ENCODE results near the gene TFF3. TPM values are rescaled to one million over a fixed set of nuclear protein-coding genes. Genes with fewer than 3 reads are reported as not detected.

The TFF3 gene, protein sequence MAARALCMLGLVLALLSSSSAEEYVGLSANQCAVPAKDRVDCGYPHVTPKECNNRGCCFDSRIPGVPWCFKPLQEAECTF
- total RNA-seq: not detected

DNA sequence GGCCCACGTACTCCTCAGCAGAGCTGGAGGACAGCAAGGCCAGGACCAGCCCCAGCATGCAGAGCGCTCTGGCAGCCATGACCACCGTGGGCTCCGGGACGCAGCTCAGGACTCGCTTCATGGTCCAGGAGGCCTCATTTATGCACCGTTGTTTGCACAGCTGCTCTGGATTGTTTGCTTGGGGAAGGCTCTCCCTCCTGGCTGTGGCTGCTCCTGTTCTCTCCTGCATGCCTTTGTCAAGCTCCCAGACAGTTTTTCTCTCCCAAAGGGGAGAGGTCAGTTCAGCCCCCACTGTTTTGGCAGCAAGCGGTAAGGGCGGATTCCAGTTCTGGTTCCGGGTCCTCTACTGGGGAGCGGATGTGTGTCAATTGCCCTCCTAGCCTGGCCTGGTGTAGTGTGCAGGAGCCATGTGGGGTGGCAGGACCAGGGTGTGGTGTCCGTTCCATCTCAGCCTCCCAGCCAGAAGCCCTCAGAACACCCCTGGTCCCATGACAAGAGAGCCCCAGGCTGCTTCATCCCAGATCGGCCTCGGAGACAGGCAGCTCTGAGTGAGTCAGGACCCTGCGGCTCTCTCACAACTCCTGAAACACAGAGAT lies at the start of gene TFF3:
Gene TFF3, minus strand, starts transcription at position 114 of the 596 bp plus-strand sequence. Its CDS starts 35 bp downstream, at position 79.
- DNase-seq (ENCODE audit: low read depth in 2 of 3, low spot score in 2 of 3): no peak

- peak in 1 of 3 donors; percentile 41 for DNase-seq (ENCODE audit: low read depth in 2 of 3, low spot score in 2 of 3)
Observed at GRCh38 chr21:42364304-42364865, 49.2 kb upstream of the TFF3 start.

DNA sequence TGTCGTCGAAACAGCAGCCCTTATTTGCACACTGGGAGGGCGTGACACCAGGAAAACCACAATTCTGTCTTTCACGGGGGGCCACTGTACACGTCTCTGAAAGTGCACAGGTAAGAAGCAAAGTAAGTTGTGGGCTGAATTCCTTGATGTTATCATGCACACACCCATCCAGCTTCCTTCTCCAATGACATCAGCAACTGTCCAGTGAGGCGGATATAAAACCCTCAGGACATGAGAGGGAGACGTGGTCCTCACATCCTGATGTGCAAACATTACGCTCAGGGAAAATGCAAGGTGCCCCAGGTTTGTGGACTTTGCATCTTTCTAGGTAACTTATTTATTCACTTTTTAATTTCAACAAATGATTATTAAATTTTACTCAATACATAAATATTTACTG lies 48.1 kb upstream of the TFF3 start:
- DNase-seq (ENCODE audit: low read depth in 2 of 3, low spot score in 2 of 3): no peak

GRCh38 chr21:42362700-42363099 lies 47.5 kb upstream of the TFF3 start:
- DNase-seq (ENCODE audit: low read depth in 2 of 3, low spot score in 2 of 3): no peak

- no peak for DNase-seq (ENCODE audit: low read depth in 2 of 3, low spot score in 2 of 3)
Observed at GRCh38 chr21:42362198-42362597, 47.0 kb upstream of the TFF3 start.

GRCh38 chr21:42361286-42361685 lies 46.1 kb upstream of the TFF3 start:
- no peak for DNase-seq (ENCODE audit: low read depth in 2 of 3, low spot score in 2 of 3)

GRCh38 chr21:42360317-42360716 lies 45.1 kb upstream of the TFF3 start:
- no peak for DNase-seq (ENCODE audit: low read depth in 2 of 3, low spot score in 2 of 3)

DNA sequence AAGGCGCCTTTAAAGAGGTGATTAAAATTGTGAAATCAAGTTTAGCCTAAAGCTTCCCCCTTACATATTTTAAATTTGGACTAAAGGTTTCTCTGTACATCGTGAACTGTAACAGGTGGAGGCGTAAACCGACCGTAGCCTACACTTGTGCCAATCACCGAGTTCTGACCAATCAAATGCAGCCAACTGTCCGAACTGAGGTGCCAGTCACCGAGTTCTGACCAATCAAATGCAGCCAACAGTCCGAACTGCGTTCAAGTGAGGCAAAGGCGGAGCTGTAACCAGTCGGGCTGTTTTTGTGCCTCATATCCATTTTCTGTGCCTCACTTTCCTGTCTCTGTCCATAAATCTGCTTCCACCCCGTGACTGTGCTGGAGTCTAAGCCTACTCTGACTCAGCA lies 43.7 kb upstream of the TFF3 start:
- no peak for DNase-seq (ENCODE audit: low read depth in 2 of 3, low spot score in 2 of 3)

DNA sequence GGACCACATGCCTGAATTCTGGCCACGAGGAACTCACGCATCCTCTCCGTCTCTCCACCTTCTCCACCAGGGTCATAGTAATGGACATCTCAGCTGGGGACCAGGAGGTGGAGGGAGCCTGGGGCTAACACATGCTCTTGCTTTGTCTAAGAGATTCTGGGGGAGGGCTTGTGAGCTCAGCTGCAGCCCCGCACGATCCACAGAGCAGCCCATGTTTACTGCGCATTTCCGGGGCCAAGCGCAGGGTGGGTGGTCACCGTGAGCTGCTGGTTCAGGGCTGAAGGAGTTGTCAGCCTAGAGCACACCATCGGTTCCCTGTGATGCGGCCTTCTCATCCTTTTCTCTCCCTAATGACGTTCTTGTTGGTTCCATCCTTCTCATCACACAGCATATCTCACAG lies 43.1 kb upstream of the TFF3 start:
- DNase-seq (ENCODE audit: low read depth in 2 of 3, low spot score in 2 of 3): no peak

GRCh38 chr21:42357307-42357706 lies 42.1 kb upstream of the TFF3 start:
- no peak for DNase-seq (ENCODE audit: low read depth in 2 of 3, low spot score in 2 of 3)

- DNase-seq (ENCODE audit: low read depth in 2 of 3, low spot score in 2 of 3): no peak
Observed at GRCh38 chr21:42356650-42357049, 41.4 kb upstream of the TFF3 start.

- DNase-seq (ENCODE audit: low read depth in 2 of 3, low spot score in 2 of 3): no peak
Observed at GRCh38 chr21:42356046-42356445, 40.8 kb upstream of the TFF3 start.

GRCh38 chr21:42353623-42354022 lies 38.4 kb upstream of the TFF3 start:
- no peak for DNase-seq (ENCODE audit: low read depth in 2 of 3, low spot score in 2 of 3)

DNA sequence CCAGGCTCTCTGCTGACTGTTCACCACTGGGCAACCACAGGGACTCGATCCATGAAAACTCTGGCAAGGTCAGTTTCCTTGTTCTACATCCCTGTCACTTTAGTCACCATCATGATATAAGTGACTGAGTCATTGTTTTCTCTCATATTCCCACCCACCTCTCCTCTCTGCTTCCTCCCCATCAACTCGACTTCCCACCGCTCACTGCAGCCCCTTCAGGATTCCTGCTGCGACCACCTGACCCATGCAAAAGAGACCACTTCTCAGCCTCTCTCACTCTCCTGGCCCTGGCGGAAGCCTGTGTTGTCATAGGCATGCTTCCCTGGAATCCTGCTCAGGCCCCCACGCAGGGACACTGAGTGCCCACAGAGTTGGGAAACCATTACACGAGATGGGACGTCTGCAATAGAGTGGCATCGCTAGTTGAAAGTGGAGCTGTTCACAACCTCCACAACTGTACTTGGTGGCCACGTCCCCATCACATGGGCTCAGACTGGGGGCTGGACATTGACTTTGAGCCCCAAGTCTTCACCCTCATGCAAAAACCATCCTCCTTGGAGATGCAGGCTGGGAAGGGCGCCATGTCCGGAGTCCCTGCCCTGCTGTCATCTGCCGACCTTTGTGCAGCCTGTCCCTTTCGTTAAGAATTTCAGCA lies 37.4 kb upstream of the TFF3 start:
- no peak for DNase-seq (ENCODE audit: low read depth in 2 of 3, low spot score in 2 of 3)

DNA sequence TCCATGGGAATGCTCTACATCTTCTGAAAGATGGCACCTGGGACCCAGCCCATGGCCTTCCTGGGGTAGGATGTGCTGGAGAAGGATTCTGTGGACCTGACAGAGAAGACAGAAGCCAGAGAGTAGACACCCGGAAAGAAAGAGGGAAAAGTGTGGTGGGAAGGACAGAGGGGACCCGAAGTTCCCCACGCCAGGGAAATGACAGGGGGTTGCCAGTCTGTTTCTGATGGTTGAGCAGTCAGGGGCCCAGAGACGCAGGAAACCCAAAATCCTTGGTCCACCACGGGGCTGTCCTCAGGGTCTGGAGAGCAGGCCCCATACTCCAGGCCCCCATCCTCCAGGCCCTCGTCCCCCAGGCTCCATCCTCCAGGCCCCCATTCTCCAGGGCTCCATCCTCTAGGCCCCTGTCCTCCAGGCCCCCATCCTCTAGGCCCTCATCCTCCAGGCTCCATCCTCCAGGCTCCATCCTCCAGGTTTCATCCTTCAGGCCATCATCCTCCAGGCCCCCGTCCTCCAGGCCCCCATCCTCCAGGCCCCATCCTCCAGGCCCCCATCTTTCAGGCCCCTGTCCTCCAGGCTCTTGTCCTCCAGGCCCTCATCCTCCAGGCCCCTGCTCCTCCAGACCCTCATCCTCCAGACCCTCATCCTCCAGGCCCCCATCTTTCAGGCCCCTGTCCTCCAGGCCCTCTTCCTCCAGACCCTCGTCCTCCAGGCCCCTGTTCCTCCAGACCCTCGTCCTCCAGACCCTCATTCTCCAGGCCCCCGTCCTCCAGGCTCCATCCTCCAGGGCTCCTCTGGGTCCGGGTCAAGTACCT lies 36.6 kb upstream of the TFF3 start:
- DNase-seq (ENCODE audit: low read depth in 2 of 3, low spot score in 2 of 3): no peak

DNA sequence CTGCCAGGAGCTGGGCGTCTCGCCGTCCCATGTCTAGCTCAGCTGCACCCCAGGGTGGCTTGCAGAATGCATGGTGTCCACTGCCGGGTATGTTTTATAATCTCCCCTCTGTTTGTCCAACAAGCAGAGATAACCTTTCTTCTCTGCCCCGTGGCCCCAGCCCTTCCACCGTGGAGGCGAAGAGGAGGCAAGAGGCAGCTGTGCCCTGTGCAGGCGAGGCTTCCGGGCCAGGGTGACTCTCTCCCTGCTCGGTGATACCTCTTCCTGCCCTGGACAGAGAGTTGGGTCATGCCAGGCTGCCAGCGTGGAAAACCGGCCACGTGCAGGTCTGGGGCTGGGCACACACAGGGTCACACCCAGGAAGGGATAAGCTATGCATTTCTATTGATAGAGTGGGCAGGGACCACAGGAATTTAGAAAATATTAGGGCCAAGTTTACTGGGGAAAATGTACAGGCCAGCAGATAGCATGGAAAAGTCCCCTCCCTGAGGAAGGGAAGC lies 35.8 kb upstream of the TFF3 start, which contains the start of gene TFF2:
Gene TFF2, minus strand, starts transcription at position 68 of the 500 bp plus-strand sequence. Its CDS starts 37 bp downstream, at position 31.
- no peak for DNase-seq (ENCODE audit: low read depth in 2 of 3, low spot score in 2 of 3)

DNA sequence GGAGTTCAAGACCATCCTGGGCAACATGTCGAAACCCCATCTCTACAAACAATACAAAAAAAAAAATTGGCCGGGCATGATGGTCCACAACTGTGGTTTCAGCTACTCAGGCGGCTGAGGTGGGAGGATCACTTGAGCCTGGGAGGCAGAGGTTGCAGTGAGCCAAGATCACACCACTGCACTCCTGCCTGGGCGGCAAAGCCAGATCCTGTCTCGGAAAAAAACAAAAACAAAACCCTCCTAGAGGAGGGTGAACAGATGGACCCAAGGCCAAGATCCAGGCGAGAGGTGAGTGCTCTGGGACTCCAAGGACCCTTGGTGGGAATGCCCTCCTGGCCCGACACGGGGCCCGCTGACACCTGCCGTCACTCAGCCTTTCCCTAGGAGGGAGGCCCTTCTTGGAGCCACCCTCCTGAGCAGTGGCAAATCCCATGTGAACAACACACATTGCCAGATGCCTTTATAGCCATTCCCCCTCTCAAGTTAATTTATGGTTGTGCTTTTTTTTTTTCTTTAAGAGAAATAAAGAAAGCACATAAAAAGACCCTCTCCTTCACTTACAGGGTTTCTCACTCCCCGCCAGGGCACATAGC lies 35.2 kb upstream of the TFF3 start:
- DNase-seq (ENCODE audit: low read depth in 2 of 3, low spot score in 2 of 3): no peak

DNA sequence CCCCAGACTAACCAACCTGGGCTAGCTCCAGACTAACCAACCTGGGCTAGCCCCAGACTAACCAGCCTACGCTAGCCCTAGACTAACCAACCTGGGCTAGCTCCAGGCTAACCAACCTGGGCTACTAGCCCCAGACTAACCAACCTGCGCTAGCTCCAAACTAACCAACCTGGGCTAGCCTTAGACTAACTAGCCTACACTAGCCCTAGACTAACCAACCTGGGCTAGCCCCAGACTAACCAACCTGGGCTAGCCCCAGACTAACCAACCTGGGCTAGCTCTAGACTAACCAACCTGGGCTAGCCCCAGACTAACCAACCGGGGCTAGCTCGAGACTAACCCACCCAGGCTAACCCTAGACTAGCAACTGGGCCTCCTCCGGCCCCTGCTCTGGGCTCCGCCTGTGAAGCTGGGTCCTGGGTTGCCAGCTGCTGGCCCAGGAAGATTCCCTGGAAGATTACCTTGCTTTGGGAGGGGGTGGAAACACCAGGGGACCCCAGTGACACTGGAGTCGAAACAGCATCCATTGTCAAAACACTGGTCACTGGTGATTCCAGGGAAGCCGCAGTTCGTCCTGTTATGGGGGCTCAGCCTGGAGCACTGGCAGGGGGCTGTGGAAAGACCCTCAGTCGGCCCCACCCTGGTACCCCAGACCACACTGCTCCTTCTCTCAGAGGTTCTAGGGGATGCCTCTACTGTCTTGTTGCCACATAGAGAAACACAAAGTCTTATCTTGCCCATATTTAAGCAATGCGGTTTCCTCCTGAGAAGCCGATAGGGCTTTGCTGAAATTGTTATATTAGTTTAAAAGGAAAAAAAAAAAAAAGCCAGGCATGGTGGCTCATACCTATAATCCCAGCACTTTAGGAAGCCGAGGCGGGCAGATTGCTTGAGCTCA lies 34.5 kb upstream of the TFF3 start:
- no peak for DNase-seq (ENCODE audit: low read depth in 2 of 3, low spot score in 2 of 3)

GRCh38 chr21:42348762-42349161 lies 33.6 kb upstream of the TFF3 start:
- DNase-seq (ENCODE audit: low read depth in 2 of 3, low spot score in 2 of 3): no peak

Data from hematopoietic multipotent progenitor cell (in vitro differentiated cells).